ENCODE results near the gene COL4A3. TPM values are rescaled to one million over a fixed set of nuclear protein-coding genes. Genes with fewer than 3 reads are reported as not detected.

COL4A3 gene
- total and polyA plus RNA-seq, 8 donors = 4.3 to 43.3 (median 11.6) TPM

- Histone ChIP-seq H3K36me3 (no peaks in the 10 kb centered on the region), H3K27ac (no peak overlapping the region), H3K27me3 (no peaks in the 10 kb centered on the region), H3K9me3 (no peaks in the 10 kb centered on the region), H3K4me1 (no peaks in the 10 kb centered on the region), H3K4me3 (no peak overlapping the region)
- ATAC-seq (no peak), DNase-seq (no peak)
- TF ChIP-seq CTCF (IDR thresholded peaks at IDR 0.05) = no peak
- intact Hi-C loops (cut with DNase I) = loop anchor here in 1 of 2 donors (10.0 kb wide), 1 partner anchor 95 kb away; no protein-coding TSS in a partner anchor
Observed at GRCh38 chr2:227230151-227230550, 65.7 kb downstream of the COL4A3 start.

GRCh38 chr2:227234429-227234828 is 70.0 kb downstream of the COL4A3 start:
- H3K27ac ChIP-seq = no peak overlapping the region
- no peaks in the 10 kb centered on the region for H3K4me1 ChIP-seq
- TF ChIP-seq CTCF (IDR thresholded peaks at IDR 0.05) = no peak
- H3K27me3 ChIP-seq = no peaks in the 10 kb centered on the region
- H3K36me3 ChIP-seq = no peaks in the 10 kb centered on the region
- DNase-seq (no peak), ATAC-seq (no peak)
- intact Hi-C loops (cut with DNase I) = loop anchor here in 1 of 2 donors (10.0 kb wide), 1 partner anchor 100 kb away; no protein-coding TSS in a partner anchor
- no peaks in the 10 kb centered on the region for H3K9me3 ChIP-seq
- H3K4me3 ChIP-seq = no peak overlapping the region

DNA sequence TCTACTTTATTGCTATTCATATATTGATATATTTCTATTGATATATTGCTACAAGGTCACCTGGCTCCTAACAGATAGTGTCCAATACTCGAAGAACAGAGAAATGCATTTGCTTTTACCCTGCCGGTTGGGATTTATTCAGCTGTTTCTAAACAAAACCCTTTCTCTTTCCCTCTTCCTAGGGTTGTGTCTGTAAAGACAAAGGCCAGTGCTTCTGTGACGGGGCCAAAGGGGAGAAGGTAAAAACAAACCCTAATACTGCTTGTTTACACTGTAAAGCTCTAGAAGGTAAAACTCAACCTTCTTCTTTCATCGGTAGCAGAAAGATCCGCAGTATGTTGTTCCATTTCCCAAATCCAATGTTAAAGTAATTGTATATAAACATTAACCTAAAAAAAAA is 73.4 kb downstream of the COL4A3 start:
- ATAC-seq = no peak
- Histone ChIP-seq H3K27me3 (no peaks in the 10 kb centered on the region), H3K4me1 (no peaks in the 10 kb centered on the region), H3K36me3 (no peaks in the 10 kb centered on the region), H3K27ac (no peak overlapping the region), H3K4me3 (no peak overlapping the region), H3K9me3 (no peaks in the 10 kb centered on the region)
- no peak for DNase-seq
- intact Hi-C loops (cut with DNase I) = loop anchor here in 1 of 2 donors (10.0 kb wide), 1 partner anchor 103 kb away; no protein-coding TSS in a partner anchor
- TF ChIP-seq CTCF (IDR thresholded peaks at IDR 0.05) = no peak

- no peaks in the 10 kb centered on the region for H3K4me1 ChIP-seq
- peak; percentile 89 to 91 for TF ChIP-seq CTCF (IDR thresholded peaks at IDR 0.05)
- ATAC-seq (peak; percentile 85), DNase-seq (peak in 3 of 4 donors; percentile 56 to 71 (median 60))
- H3K27me3 ChIP-seq = no peaks in the 10 kb centered on the region
- no peaks in the 10 kb centered on the region for H3K9me3 ChIP-seq
- no peak overlapping the region for H3K4me3 ChIP-seq
- no peak overlapping the region for H3K27ac ChIP-seq
- H3K36me3 ChIP-seq = no peaks in the 10 kb centered on the region
- intact Hi-C loops (cut with DNase I) = loop anchor here in 1 of 2 donors (10.0 kb wide), 1 partner anchor 104 kb away; no protein-coding TSS in a partner anchor
Observed at GRCh38 chr2:227238238-227239237, 74.1 kb downstream of the COL4A3 start.

GRCh38 chr2:227241005-227241404 is 76.6 kb downstream of the COL4A3 start:
- ATAC-seq (no peak), DNase-seq (no peak)
- no peak overlapping the region for H3K4me3 ChIP-seq
- intact Hi-C loops (cut with DNase I) = no loop called here
- no peaks in the 10 kb centered on the region for H3K9me3 ChIP-seq
- TF ChIP-seq CTCF (IDR thresholded peaks at IDR 0.05) = no peak
- H3K27me3 ChIP-seq = no peaks in the 10 kb centered on the region
- no peaks in the 10 kb centered on the region for H3K4me1 ChIP-seq
- H3K36me3 ChIP-seq = no peaks in the 10 kb centered on the region
- H3K27ac ChIP-seq = no peak overlapping the region

Data from left lung (tissue), 10 donors.